HEK293T (cell line): ENCODE measurements around the gene KRTAP15-1.

Experiments
- ARNT ChIP-seq: fragments of 450-650 bp; IDR thresholded peaks from 2 replicates; pipeline ENCODE4 v1.6.1; 2017; ENCODE audit warnings: mild to moderate bottlenecking
- BHLHE40 ChIP-seq: fragments of 450-650 bp; IDR thresholded peaks from 2 replicates; pipeline ENCODE4 v1.6.1; 2016; ENCODE audit warnings: mild to moderate bottlenecking, moderate library complexity, borderline replicate concordance
- ELF4 ChIP-seq: fragments of 450-650 bp; IDR thresholded peaks from 2 replicates; pipeline ENCODE4 v1.6.1; 2017; ENCODE audit warnings: antibody characterized with exemption
- FOXA1 ChIP-seq: fragments of 450-650 bp; IDR thresholded peaks from 2 replicates; pipeline ENCODE4 v1.6.1; 2016; ENCODE audit warnings: mild to moderate bottlenecking
- FOXK2 ChIP-seq: fragments of 450-650 bp; IDR thresholded peaks from 2 replicates; pipeline ENCODE4 v1.6.1; 2016; ENCODE audit warnings: mild to moderate bottlenecking
- FOXM1 ChIP-seq: fragments of 450-650 bp; IDR thresholded peaks from 2 replicates; pipeline ENCODE4 v1.6.1; 2017; ENCODE audit warnings: mild to moderate bottlenecking, borderline replicate concordance
- NFRKB ChIP-seq: fragments of 450-650 bp; IDR thresholded peaks from 2 replicates; pipeline ENCODE4 v1.6.1; 2016; ENCODE audit warnings: mild to moderate bottlenecking, moderate library complexity
- SP1 ChIP-seq: fragments of 450-650 bp; IDR thresholded peaks from 2 replicates; pipeline ENCODE4 v1.6.1; 2017
- TARDBP ChIP-seq: fragments of 450-650 bp; IDR thresholded peaks from 2 replicates; pipeline ENCODE4 v1.6.1; 2016

GRCh38 chr21:30408782-30409494, 31.1 kb upstream of the KRTAP15-1 start:
- no peak for TF ChIP-seq BHLHE40
- TF ChIP-seq SP1, result no peak
- no peak for TF ChIP-seq ELF4
- no peak for TF ChIP-seq TARDBP
- no peak for TF ChIP-seq FOXA1
- TF ChIP-seq NFRKB, result no peak
- no peak for TF ChIP-seq ARNT
- no peak for TF ChIP-seq FOXM1
- TF ChIP-seq FOXK2, result peak; percentile 69; the same call in 1 of the 2 replicates
